HG03025 (cell line): Measurements from ENCODE around the gene SLC17A9.
"Not testable (repeated sequence)": the region's sequence is repeated elsewhere in the genome, so short reads cannot be mapped to it uniquely, and the experiment has no call there.

Experiments used
- ATAC-seq: cut with Tn5 transposase; IDR thresholded peaks from one replicate; pipeline ENCODE4 v1.9.1; 2021; ENCODE audit warnings: mild to moderate bottlenecking, moderate library complexity; ENCODE audit not compliant: unreplicated experiment, low FRiP score

The SLC17A9 gene

GRCh38 chr20:62920039-62920645 lies 32.4 kb upstream of the SLC17A9 start:
- ATAC-seq: no peak

- ATAC-seq: no peak
These were observed 31.3 kb upstream of the SLC17A9 start for GRCh38 chr20:62921119-62921687.

- ATAC-seq: no peak
These were observed 30.0 kb upstream of the SLC17A9 start for GRCh38 chr20:62922451-62922921.

GRCh38 chr20:62923059-62923668 lies 29.3 kb upstream of the SLC17A9 start:
- not testable (repeated sequence) for ATAC-seq

GRCh38 chr20:62923669-62924441 lies 28.7 kb upstream of the SLC17A9 start:
- no peak for ATAC-seq

GRCh38 chr20:62924442-62925075 lies 27.9 kb upstream of the SLC17A9 start:
- no peak for ATAC-seq

- no peak for ATAC-seq
These were observed 27.5 kb upstream of the SLC17A9 start for GRCh38 chr20:62925076-62925419.

GRCh38 chr20:62925420-62926228 lies 26.9 kb upstream of the SLC17A9 start:
- peak; percentile 3 for ATAC-seq

- ATAC-seq: peak; percentile 69
These were observed 26.0 kb upstream of the SLC17A9 start, which contains the start of gene DIDO1 for GRCh38 chr20:62926229-62927127. Gene DIDO1, minus strand, starts transcription at chr20:62926505.

- no peak for ATAC-seq
These were observed 25.3 kb upstream of the SLC17A9 start for GRCh38 chr20:62927128-62927705.

GRCh38 chr20:62928246-62928939 lies 24.1 kb upstream of the SLC17A9 start:
- ATAC-seq: no peak

GRCh38 chr20:62929051-62929538 lies 23.4 kb upstream of the SLC17A9 start:
- ATAC-seq: no peak

- no peak for ATAC-seq
These were observed 21.0 kb upstream of the SLC17A9 start for GRCh38 chr20:62931464-62931863.

- no peak for ATAC-seq
These were observed 18.5 kb upstream of the SLC17A9 start for GRCh38 chr20:62933966-62934365.

GRCh38 chr20:62935204-62935967 lies 17.1 kb upstream of the SLC17A9 start:
- ATAC-seq: no peak

GRCh38 chr20:62935968-62936585 lies 16.4 kb upstream of the SLC17A9 start:
- ATAC-seq: no peak
